OCI-LY3 (cell line): ENCODE measurements around the gene ZDHHC14.

Experiments
- EZH2phosphoT487 ChIP-seq: fragments of 200-600 bp; shearing (Covaris generic); IDR thresholded peaks from 2 replicates; pipeline ENCODE4 v1.6.1; 2018; ENCODE audit warnings: antibody characterized with exemption, mixed run types, low read depth
- TF ChIP-seq, protein P1 (sequence below): fragments of 200-600, 300-600 bp; sonication (generic); IDR thresholded peaks from 2 replicates; pipeline ENCODE4 v1.5.1; 2014; ENCODE audit warnings: antibody characterized with exemption, low read length, low read depth

DNA sequence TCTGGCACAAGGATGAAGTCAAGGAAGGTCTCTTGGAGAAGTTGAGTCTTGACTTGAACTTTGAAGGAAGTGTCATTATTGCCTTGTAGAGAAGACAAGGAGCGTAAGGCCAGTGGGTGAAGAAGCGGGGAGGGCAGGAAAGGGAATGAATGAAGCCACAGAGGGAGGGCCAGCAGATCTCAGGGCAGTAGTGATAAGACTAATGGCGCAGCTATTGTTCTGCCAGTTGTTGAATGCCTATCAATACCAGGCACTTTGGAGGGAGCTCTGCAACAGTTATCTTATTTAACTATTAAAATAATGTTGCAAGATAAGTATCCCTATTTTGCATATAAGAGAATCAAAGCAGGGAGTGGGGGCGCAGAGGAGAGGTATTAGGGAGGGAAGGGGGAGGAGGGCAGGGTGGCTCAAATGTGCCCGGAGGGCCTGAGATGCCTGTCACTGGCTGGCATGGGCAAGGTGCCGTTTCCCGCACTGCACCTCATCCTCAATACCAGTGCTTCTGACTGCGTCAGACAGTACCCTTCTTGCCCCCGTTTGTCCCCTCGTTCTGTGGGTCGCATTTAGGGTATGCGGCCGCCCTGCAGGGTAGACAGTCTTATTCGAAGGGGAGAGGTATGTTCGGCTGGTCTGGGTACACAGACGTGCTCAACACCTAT lies 109.8 kb downstream of the ZDHHC14 start:
- TF ChIP-seq, protein P1, sequence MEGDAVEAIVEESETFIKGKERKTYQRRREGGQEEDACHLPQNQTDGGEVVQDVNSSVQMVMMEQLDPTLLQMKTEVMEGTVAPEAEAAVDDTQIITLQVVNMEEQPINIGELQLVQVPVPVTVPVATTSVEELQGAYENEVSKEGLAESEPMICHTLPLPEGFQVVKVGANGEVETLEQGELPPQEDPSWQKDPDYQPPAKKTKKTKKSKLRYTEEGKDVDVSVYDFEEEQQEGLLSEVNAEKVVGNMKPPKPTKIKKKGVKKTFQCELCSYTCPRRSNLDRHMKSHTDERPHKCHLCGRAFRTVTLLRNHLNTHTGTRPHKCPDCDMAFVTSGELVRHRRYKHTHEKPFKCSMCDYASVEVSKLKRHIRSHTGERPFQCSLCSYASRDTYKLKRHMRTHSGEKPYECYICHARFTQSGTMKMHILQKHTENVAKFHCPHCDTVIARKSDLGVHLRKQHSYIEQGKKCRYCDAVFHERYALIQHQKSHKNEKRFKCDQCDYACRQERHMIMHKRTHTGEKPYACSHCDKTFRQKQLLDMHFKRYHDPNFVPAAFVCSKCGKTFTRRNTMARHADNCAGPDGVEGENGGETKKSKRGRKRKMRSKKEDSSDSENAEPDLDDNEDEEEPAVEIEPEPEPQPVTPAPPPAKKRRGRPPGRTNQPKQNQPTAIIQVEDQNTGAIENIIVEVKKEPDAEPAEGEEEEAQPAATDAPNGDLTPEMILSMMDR = no peak
- TF ChIP-seq EZH2phosphoT487 = no peak
